Pulmonary artery endothelial cell (primary cell): ENCODE results near the gene MRPL46. TPM values are rescaled to one million over a fixed set of nuclear protein-coding genes. Genes with fewer than 3 reads are reported as not detected.
"Not testable (repeated sequence)": the region's sequence is repeated elsewhere in the genome, so short reads cannot be mapped to it uniquely, and the experiment has no call there.

Experiments
- DNase-seq: peaks from one replicate; pipeline ENCODE4 v3.0.0-alpha.2; 2011; ENCODE audit warnings: low read depth, low spot score
- total RNA-seq: library from RNA; depleted of rRNA; stranded (reverse); fragments of >200 nt; gene quantifications from 2 replicates; pipeline ENCODE4 v1.2.3, GENCODE V29; 2014

The MRPL46 gene
- total RNA-seq, 1 donor from 2014 or later, result 19.7 TPM

DNA sequence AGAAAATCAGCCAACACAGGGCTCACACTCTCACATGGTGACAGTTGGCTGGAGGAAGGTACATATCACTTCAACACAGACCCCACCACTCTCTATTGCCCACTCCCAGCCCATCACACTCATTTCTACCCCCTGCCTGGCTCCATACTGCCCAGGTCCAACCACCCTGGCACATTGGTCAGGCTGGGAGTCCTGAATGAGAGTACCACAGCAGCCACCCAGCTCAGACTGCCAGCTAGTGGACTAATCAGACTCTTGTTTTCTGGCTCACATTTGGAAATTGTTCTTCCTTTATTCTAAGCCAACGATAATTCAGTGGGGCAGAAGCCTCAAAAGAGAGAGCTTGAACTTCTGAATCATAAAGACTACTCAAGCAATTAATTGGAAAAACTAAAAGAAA lies 20.0 kb downstream of the MRPL46 start:
- DNase-seq, result no peak

DNA sequence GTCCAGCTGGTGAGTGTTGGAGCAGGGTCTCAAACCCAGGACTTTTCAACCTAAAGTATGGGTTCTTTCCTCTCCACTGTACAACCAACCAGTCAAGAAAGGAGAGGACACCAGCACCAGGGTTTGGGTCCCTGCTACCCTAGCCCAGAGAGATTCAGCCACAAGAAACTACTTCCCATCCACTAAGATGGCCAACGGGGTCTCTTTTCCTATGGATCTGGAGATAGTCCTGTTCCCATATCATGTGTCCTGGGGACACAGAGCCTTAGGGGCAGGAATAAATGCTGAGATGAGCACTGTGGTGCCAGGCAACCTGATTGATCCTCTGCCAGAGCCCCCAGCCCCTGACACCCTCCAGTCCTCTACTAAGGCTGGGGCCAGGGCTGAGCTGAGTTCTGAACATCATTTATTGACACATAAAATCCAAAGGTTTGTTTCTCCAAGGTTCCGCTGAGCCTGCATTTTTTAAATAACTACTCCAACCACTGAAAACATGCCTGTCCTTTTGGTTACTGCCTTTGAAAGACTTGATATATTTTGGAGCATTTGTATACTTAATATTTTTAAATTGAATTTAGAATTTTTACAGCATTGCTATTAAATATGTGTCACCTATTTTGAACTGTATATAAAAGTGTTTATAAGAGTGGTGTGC lies 26.0 kb downstream of the MRPL46 start:
- DNase-seq, result no peak

- no peak for DNase-seq
Observed at GRCh38 chr15:88440021-88440420, 27.2 kb downstream of the MRPL46 start.

DNA sequence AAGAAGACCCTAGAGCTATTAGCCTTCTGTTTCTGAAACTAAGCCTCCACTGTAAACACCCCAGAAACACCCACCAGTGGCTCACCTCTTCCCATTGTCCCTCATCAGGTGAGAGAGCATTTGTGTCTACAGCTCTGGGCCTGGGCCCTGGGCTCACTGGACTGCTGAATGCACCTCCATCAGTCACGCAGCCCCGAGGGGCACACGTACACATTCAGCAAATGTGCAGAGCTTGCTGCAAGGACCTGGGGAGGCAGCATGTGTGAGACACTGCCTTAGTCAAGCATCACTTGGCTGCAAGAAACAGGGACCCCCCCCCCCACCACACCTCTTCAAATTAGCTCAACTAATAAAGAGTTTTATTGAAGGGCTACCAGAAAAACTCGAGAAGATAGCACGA lies 29.0 kb downstream of the MRPL46 start:
- DNase-seq, result no peak

DNA sequence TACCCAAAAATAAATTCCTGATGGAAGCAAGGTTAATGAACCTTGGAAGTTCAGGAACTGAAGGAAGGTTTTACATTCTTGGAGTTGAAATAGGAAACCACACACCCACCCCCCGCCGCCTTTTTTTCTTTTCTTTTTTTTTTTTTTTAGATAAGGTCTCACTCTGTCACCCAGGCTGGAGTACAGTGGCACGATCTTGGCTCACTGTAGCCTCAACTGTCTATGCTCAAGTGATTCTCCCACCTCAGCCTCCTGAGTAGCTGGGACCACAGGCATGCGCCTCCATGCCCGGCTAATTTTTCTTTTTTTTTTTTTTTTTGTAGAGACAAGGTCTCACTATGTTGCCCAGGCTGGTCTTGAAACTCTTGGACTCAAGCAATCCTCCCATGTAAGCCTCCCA lies 33.1 kb downstream of the MRPL46 start:
- DNase-seq, result not testable (repeated sequence)

GRCh38 chr15:88433046-88433685 lies 34.0 kb downstream of the MRPL46 start:
- DNase-seq, result no peak

DNA sequence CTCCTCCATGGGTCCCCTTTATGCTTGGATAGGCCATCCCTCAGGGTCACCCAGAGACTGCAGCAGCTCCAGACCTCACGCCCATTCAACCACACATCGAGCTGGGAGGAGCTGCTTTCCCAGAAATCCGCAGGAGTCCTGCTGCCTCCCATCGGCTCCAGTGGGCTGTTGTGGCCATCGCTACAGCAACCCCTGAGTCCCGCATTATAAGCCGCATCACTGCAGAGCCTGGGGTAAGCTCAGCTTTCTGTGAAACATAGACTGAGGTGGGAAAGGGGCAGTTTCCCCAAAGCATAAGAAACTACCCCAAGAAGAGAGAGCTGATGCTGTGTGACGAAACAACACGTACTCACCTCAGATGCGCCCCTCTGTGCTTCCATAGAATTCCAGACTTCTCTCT lies 35.7 kb downstream of the MRPL46 start:
- DNase-seq, result no peak

DNA sequence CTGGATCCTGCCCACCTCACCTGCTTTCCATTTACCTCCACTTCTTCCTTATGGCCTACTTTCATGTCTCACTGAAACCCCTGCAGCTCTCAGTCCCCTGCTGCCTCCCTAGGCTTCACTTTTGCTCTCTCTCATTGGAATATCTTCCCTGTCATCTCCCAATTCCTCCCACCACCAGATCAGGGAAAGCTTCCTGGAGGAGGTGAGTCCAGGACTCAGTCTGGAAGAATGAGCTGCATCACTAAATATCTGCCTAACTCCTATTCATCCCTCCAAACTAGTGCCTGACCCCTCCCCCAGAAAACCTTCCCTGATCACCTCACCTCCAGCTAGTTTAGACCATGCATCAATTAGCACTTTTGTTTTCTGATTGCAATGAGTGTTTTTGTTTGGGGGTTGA lies 37.1 kb downstream of the MRPL46 start:
- no peak for DNase-seq

DNA sequence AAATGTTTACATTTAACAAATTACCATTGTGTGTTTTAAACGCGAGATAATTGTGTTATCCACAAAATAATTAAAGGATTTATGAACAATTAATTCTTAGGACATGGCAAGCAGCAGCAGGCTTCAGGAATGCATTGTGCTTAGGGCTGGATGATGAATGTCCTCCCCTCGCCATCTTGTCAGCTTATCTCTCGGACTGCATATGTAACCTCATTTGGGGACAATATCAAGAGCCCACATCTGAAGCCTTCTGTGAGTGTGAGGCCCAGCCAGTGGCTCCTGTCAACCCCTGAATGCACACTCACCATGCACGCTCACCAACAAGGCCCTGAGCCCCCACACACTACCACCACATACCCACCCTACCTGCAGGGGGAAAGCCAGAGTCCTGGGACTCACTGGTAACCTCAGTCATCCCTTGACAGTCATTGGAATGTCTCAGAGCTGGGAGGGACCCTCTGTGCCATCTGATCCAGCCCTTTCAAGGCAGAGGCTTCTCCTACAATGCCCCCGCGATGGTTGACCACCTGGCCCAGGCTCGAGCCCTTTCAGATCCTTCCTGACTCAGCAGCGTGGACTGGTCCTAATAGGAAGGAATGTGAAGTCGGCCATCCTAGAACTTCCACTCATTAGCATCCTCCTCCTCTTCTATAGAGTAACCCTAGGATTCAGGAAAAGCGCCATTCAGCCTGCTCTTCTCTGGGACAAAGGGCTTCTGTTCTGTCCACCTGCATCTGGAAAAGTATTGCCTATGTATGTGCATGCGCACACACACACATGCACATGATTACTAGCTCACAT lies 38.2 kb downstream of the MRPL46 start:
- no peak for DNase-seq

DNA sequence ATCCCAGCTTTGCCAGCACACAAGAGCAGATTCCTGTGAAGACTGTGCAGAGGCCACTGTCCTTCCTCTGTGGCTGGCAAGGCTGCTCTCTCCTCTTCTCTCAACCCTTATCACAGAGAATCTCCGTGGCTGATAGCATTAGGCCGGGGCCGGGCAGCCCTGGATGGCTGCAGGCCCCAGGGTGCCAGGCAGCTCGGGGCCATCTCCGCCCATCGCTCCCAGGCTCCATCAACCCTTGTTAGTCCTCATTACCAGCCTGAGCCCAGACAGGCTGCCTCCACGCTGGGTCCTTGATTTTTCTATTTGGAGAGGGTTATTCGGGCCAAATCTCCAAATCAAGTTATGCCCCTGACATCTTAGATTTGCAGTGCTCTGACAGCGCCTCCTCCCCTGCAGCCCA lies 39.1 kb downstream of the MRPL46 start:
- no peak for DNase-seq

DNA sequence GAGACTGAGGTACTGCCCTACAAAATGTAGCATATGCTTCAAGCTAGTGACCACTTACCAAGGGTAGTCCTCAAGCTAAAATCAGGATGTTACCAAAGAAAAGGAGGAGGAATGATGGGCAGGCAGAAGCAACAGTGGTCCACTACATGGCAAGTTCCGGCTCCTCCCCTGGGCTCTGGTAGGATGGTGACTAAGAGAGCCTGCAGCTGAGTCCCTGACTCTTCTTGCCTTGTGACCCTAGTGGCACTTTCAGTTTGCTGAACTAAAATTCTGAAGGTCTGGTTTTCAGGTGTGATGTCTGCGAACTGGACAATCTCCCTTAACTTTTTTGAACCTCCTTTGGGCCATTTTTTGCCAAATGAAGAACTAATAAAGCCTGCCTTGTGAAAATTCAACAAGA lies 40.9 kb downstream of the MRPL46 start:
- DNase-seq, result no peak

DNA sequence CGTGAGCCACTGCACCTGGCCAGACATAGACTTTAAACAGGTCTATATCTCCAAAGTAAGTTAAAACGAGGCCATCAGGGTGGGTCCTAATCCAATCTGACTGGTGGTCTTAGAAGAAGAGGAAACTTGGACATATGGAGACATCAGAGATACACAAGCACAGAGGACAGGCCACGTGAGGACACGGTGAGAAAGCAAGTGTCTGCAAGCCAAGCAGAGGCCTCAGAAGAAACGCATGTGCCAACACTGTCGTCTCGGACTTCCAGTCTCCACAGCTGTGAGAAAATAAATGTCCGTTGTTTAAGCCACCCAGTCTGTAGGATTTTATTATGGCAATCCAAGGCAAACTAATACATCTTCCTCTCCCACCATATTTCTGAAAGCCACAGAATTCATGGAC lies 43.9 kb downstream of the MRPL46 start:
- no peak for DNase-seq

GRCh38 chr15:88419830-88420229 lies 47.4 kb downstream of the MRPL46 start:
- no peak for DNase-seq

Other genes starting within 250 kb of the MRPL46 start
- not detected in 2 replicates for gene NTRK3, start 210.6 kb downstream of the MRPL46 start, total RNA-seq
- gene MRPS11, start 320 bp upstream of the MRPL46 start, total RNA-seq, result 49.3 and 56.8 TPM in 2 replicates
- 2.8 and 3.5 TPM in 2 replicates for gene DET1, start 79.3 kb upstream of the MRPL46 start, total RNA-seq
- gene AEN, start 154.0 kb upstream of the MRPL46 start, total RNA-seq, result 91.7 and 93.6 TPM in 2 replicates
- gene ISG20, start 171.6 kb upstream of the MRPL46 start, total RNA-seq, result 8.0 and 44.4 TPM in 2 replicates